ENCODE measurements around the gene CCDC9. TPM values are rescaled to one million over a fixed set of nuclear protein-coding genes. Genes with fewer than 3 reads are reported as not detected.

CCDC9 gene
- polyA plus RNA-seq, 3 donors, result 6.3 to 10.0 (median 7.6) TPM

- H3K9ac ChIP-seq (ENCODE audit: insufficient read depth, low read length, poor library complexity, severe bottlenecking), result peak overlapping the region; percentile 73
- peak overlapping the region; percentile 90 for H3K4me2 ChIP-seq (replicated peaks; ENCODE audit: extremely low read depth, low read length, poor library complexity, severe bottlenecking)
- peak overlapping the region in 1 of 3 experiments; percentile 92 for H3K4me3 ChIP-seq (replicated peaks in 1 of 3; ENCODE audit: low read depth in 2 of 3, low read length in 3 of 3)
- H2AFZ ChIP-seq (ENCODE audit: insufficient read depth, low read depth, low read length, poor library complexity, severe bottlenecking), result no peak overlapping the region
- intact Hi-C loops (cut with micrococcal nuclease), result loop anchor here in 1 of 2 donors (2.0 to 5.0 kb wide), 2 partner anchors 16 to 38 kb away; partner anchors contain the start of gene DHX34
- H3K36me3 ChIP-seq (replicated peaks in 1 of 2; ENCODE audit: control insufficient read depth in 1 of 2, insufficient read depth in 2 of 2, low read length in 2 of 2), result peaks cover 14 to 18% of the 10 kb centered on the region in 2 donors
- Mint-ChIP-seq H3K4me3 (peak overlapping the region; percentile 96 to 99), H3K4me1 (peaks cover 55% of the 10 kb centered on the region), H3K9me3 (peaks cover 0 to 5% (median 3%) of the 10 kb centered on the region in 7 donors), H3K36me3 (peaks cover 40% of the 10 kb centered on the region in 2 donors), H3K27ac (peak overlapping the region; percentile 97 to 99 (median 99)), H3K27me3 (ENCODE audit: low read depth in 3 of 3) (peaks cover 5 to 18% (median 6%) of the 10 kb centered on the region in 3 donors)
- no peaks in the 10 kb centered on the region for H3K27me3 ChIP-seq (ENCODE audit: control insufficient read depth in 2 of 2, insufficient read depth in 2 of 2, low read length in 2 of 2)
- no peaks in the 10 kb centered on the region for H3K9me3 ChIP-seq (replicated peaks in 1 of 2; ENCODE audit: control insufficient read depth in 1 of 2, insufficient read depth in 1 of 2, low read length in 2 of 2)
- no peak for DNase-seq
- peaks cover 47% of the 10 kb centered on the region for H3K79me2 ChIP-seq (ENCODE audit: insufficient read depth, low read length)
- peak overlapping the region; percentile 69 to 92 for H3K27ac ChIP-seq (ENCODE audit: low read depth in 1 of 2, low read length in 2 of 2)
- TF ChIP-seq CTCF (IDR thresholded peaks at IDR 0.05), result no peak
- H3K4me1 ChIP-seq (ENCODE audit: control insufficient read depth in 1 of 2, insufficient read depth in 2 of 2, low read length in 2 of 2), result peaks cover 67 to 72% of the 10 kb centered on the region in 2 donors
- 100% methylated on average over 3 of the region's 8 CpGs for WGBS (ENCODE audit: insufficient coverage)
- peaks cover 44% of the 10 kb centered on the region for H4K20me1 ChIP-seq (ENCODE audit: insufficient read depth, low read length)
Measured at GRCh38 chr19:47309038-47309437, 52.7 kb downstream of the CCDC9 start.

- 0% methylated on average over 2 of the region's 12 CpGs for WGBS (ENCODE audit: insufficient coverage)
- Histone ChIP-seq H3K36me3 (replicated peaks in 1 of 2; ENCODE audit: control insufficient read depth in 1 of 2, insufficient read depth in 2 of 2, low read length in 2 of 2) (peaks cover 14 to 18% of the 10 kb centered on the region in 2 donors), H3K27ac (ENCODE audit: low read depth in 1 of 2, low read length in 2 of 2) (peak within 1 kb of the TSS; percentile 69 to 92), H3K4me2 (replicated peaks; ENCODE audit: extremely low read depth, low read length, poor library complexity, severe bottlenecking) (peak within 1 kb of the TSS; percentile 90), H3K27me3 (ENCODE audit: control insufficient read depth in 2 of 2, insufficient read depth in 2 of 2, low read length in 2 of 2) (no peaks in the 10 kb centered on the region), H4K20me1 (ENCODE audit: insufficient read depth, low read length) (peaks cover 47% of the 10 kb centered on the region), H3K9me3 (replicated peaks in 1 of 2; ENCODE audit: control insufficient read depth in 1 of 2, insufficient read depth in 1 of 2, low read length in 2 of 2) (no peaks in the 10 kb centered on the region), H3K9ac (ENCODE audit: insufficient read depth, low read length, poor library complexity, severe bottlenecking) (peak within 1 kb of the TSS; percentile 73), H2AFZ (ENCODE audit: insufficient read depth, low read depth, low read length, poor library complexity, severe bottlenecking) (no peak within 1 kb of the TSS), H3K79me2 (ENCODE audit: insufficient read depth, low read length) (peaks cover 53% of the 10 kb centered on the region), H3K4me3 (replicated peaks in 1 of 3; ENCODE audit: low read depth in 2 of 3, low read length in 3 of 3) (peak within 1 kb of the TSS; percentile 45 to 92 (median 92)), H3K4me1 (ENCODE audit: control insufficient read depth in 1 of 2, insufficient read depth in 2 of 2, low read length in 2 of 2) (peaks cover 73 to 75% of the 10 kb centered on the region in 2 donors)
- peak within 1 kb of the TSS; percentile 96 to 99 for H3K4me3 Mint-ChIP-seq
- peaks cover 0 to 5% (median 3%) of the 10 kb centered on the region in 7 donors for H3K9me3 Mint-ChIP-seq
- intact Hi-C loops (cut with micrococcal nuclease), result loop anchor here in 1 of 2 donors (2.0 to 5.0 kb wide), 2 partner anchors 15 to 38 kb away; partner anchors contain the start of gene DHX34
- peak within 1 kb of the TSS; percentile 97 to 99 (median 99) for H3K27ac Mint-ChIP-seq
- peaks cover 3 to 14% (median 6%) of the 10 kb centered on the region in 3 donors for H3K27me3 Mint-ChIP-seq (ENCODE audit: low read depth in 3 of 3)
- H3K36me3 Mint-ChIP-seq, result peaks cover 41 to 42% of the 10 kb centered on the region in 2 donors
- TF ChIP-seq CTCF (IDR thresholded peaks at IDR 0.05), result peak; percentile 28
- peak; percentile 70 to 81 (median 81) for DNase-seq
- peaks cover 56% of the 10 kb centered on the region for H3K4me1 Mint-ChIP-seq
Measured at GRCh38 chr19:47309608-47310007, 53.3 kb downstream of the CCDC9 start, which contains the start of gene C5AR1. Gene C5AR1, plus strand, starts transcription at chr19:47309861. Its CDS starts 35 bp downstream, at chr19:47309896.
